ENCODE measurements around the gene BYSL.

BYSL gene

GRCh38 chr6:41957117-41957516, 35.8 kb downstream of the BYSL start:
- no peak overlapping the region for H3K4me3 ChIP-seq (replicated peaks; ENCODE audit: insufficient read depth, low read length)
- DNase-seq (ENCODE audit: low read depth in 1 of 2, low spot score in 1 of 2): no peak
- no peak for TF ChIP-seq SPI1 (IDR thresholded peaks at IDR 0.05; ENCODE audit: borderline replicate concordance, low read depth)
- TF ChIP-seq GABPA (IDR thresholded peaks at IDR 0.05; ENCODE audit: low read depth): no peak
- TF ChIP-seq POLR2AphosphoS5 (IDR thresholded peaks at IDR 0.05; ENCODE audit: low read depth): no peak
- TF ChIP-seq CTCF (IDR thresholded peaks at IDR 0.05; ENCODE audit: insufficient read depth, low read length): no peak
- no peak for TF ChIP-seq REST (IDR thresholded peaks at IDR 0.05; ENCODE audit: insufficient replicate concordance, low read depth)
- H3K27me3 ChIP-seq (ENCODE audit: insufficient read depth, poor library complexity, severe bottlenecking): no peaks in the 10 kb centered on the region
- H3K27ac ChIP-seq (replicated peaks): no peak overlapping the region

- no peak for TF ChIP-seq SPI1 (IDR thresholded peaks at IDR 0.05; ENCODE audit: borderline replicate concordance, low read depth)
- TF ChIP-seq REST (IDR thresholded peaks at IDR 0.05; ENCODE audit: insufficient replicate concordance, low read depth): no peak
- no peak for TF ChIP-seq GABPA (IDR thresholded peaks at IDR 0.05; ENCODE audit: low read depth)
- no peak for TF ChIP-seq CTCF (IDR thresholded peaks at IDR 0.05; ENCODE audit: insufficient read depth, low read length)
- TF ChIP-seq POLR2AphosphoS5 (IDR thresholded peaks at IDR 0.05; ENCODE audit: low read depth): no peak
- no peak for DNase-seq (ENCODE audit: low read depth in 1 of 2, low spot score in 1 of 2)
- Histone ChIP-seq H3K27ac (replicated peaks) (no peak overlapping the region), H3K27me3 (ENCODE audit: insufficient read depth, poor library complexity, severe bottlenecking) (no peaks in the 10 kb centered on the region), H3K4me3 (replicated peaks; ENCODE audit: insufficient read depth, low read length) (no peak overlapping the region)
These were observed 36.9 kb downstream of the BYSL start for GRCh38 chr6:41958022-41958856.

GRCh38 chr6:41960028-41960427, 38.7 kb downstream of the BYSL start:
- Histone ChIP-seq H3K27me3 (ENCODE audit: insufficient read depth, poor library complexity, severe bottlenecking) (no peaks in the 10 kb centered on the region), H3K4me3 (replicated peaks; ENCODE audit: insufficient read depth, low read length) (no peak overlapping the region), H3K27ac (replicated peaks) (no peak overlapping the region)
- no peak for DNase-seq (ENCODE audit: low read depth in 1 of 2, low spot score in 1 of 2)
- TF ChIP-seq SPI1 (IDR thresholded peaks at IDR 0.05; ENCODE audit: borderline replicate concordance, low read depth) (no peak), CTCF (IDR thresholded peaks at IDR 0.05; ENCODE audit: insufficient read depth, low read length) (no peak), REST (IDR thresholded peaks at IDR 0.05; ENCODE audit: insufficient replicate concordance, low read depth) (no peak), GABPA (IDR thresholded peaks at IDR 0.05; ENCODE audit: low read depth) (no peak), POLR2AphosphoS5 (IDR thresholded peaks at IDR 0.05; ENCODE audit: low read depth) (no peak)
